Erythroblast (primary cell): ENCODE measurements around the gene NPTN.

ENCODE experiments used
- GATA1 ChIP-seq: IDR thresholded peaks from 2 replicates; pipeline ENCODE4 v1.6.1; 2011; ENCODE audit warnings: low read depth, mild to moderate bottlenecking, control low read depth, low read length, moderate library complexity
- POLR2A ChIP-seq: IDR thresholded peaks from 2 replicates; pipeline ENCODE4 v1.6.1; 2011; ENCODE audit warnings: mild to moderate bottlenecking, low read length

GRCh38 chr15:73539212-73540128, 93.7 kb downstream of the NPTN start:
- no peak for TF ChIP-seq POLR2A
- no peak for TF ChIP-seq GATA1
